HUDEP-2 (cell line): ENCODE data around the gene FOXF1.

Experiments
- DNase-seq, 76 experiments: peaks; one replicate each; lab custom pipeline; 2025; ENCODE audit not compliant: unreplicated experiment in 76 of 76; lab: John Stamatoyannopoulos, UW

Gene FOXF1

DNA sequence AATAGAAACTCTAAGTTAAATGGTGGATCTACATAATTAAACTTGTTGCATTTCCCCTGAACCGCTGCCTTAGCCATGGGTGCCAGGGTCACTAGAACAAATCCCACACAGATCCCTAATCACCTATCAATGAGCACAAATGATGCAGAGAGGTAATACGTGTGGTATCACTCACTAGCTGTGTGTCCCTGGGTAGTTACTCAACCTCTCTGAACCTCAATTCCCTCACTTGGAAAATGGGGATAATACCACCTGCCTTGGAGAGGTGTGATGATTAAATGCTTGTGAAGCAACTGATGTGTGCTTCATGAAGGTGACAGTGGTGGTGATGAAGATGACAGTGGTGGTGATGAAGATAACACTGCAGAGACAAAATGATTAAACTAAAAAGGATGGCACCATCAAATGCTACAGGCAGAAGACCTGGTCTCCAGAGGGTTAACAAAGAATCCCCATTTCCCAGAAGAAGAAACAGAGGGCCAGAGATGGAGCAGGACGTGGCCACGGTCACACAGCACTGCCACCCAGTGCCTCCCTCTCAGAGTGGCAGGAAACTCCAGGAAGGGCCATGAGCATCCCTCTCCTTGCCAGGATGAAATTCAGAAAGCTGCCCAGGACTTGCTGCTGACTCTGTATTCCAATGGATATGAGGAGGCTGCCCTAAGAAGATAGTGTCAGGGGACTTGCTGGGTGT is 17.9 kb upstream of the FOXF1 start:
- DNase-seq = no peak

- no peak for DNase-seq
Observed at GRCh38 chr16:86492961-86493629, 17.2 kb upstream of the FOXF1 start.

GRCh38 chr16:86494039-86494564 is 16.2 kb upstream of the FOXF1 start:
- no peak for DNase-seq

GRCh38 chr16:86494565-86495356 is 15.6 kb upstream of the FOXF1 start:
- DNase-seq = no peak

- no peak for DNase-seq
Observed at GRCh38 chr16:86495357-86495701, 15.0 kb upstream of the FOXF1 start.

DNA sequence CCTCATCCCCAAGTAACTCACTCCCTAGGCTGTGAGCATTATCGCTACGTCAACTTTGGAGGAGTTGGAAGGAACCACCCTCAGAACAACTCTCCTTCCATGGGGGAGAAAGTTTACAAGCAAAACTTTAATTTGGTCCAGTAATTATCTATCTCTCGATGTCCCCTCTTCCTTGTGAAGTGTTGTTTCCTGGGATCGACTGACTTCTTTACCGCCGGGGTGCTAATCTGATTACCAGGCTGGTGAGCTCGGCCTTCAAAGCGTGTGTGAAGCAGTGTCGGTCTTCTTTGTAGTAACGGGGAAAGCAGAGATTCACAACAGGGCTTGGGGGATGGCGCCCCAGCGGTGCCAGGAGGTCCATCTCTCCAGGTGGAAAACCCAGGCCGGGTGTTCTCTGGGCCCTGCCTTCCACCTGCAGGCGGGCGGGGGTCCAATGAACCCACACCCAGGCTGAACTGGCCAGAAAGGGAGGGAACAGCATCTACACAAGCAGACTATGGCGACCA is 14.5 kb upstream of the FOXF1 start:
- DNase-seq = no peak

GRCh38 chr16:86496262-86496928 is 13.9 kb upstream of the FOXF1 start:
- no peak for DNase-seq

- no peak for DNase-seq
Observed at GRCh38 chr16:86496929-86497461, 13.3 kb upstream of the FOXF1 start.

- DNase-seq = no peak
Observed at GRCh38 chr16:86497551-86498021, 12.7 kb upstream of the FOXF1 start.

GRCh38 chr16:86498155-86498670 is 12.1 kb upstream of the FOXF1 start:
- no peak for DNase-seq

DNA sequence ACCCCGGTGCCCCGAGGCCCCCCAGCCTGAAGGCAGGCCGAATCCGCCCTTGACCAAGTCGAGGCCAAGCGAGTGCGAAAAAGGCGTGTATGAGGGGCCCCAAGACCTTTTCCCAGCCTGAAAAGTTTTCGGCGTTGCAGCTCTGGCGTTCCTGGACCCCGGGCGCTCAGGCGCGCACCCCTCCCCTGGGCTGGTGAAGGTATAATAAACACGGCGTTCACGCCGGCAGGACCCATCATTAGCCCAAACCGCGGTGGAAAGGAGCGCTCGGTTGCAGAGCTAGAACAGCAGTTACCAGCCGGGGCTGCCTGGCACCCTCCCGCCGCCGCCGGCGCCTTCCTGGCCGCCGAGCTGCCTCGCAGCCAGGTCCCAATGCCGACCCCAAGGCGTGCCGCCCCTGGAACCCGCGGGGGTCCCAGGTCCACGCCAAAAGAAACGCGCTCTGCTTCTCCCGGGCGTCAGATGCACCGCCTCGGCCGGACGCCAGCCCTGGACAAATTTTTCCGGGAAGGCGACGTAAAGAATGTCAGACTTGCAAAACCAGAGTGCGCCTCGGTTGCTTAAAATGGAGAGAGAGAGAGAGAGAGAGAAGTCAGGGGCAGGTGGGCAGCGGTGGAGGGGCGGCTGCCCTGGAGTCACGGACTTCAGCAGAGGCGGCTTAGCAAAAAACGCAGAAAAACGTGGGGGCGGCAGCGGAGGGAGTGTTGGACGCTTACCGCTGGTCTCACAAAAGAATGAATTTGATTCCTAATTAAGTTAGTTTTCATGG is 11.5 kb upstream of the FOXF1 start:
- DNase-seq = no peak

DNA sequence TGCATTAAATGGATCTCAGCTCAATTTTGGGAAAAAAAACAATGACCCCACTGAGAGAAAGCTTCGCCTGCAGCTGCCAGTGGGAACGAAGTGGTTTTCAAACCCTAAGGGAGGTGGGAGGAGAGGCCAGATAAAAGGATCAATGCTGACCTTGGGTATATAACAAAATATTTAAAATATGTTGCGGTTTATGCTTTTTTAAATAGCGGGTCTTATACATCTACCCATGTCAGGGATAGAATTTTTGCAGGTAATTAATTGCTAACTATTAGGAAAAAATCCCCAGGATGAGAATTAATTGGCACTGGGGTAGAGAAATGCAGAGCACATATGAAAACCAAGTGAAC is 10.9 kb upstream of the FOXF1 start:
- DNase-seq = no peak

DNA sequence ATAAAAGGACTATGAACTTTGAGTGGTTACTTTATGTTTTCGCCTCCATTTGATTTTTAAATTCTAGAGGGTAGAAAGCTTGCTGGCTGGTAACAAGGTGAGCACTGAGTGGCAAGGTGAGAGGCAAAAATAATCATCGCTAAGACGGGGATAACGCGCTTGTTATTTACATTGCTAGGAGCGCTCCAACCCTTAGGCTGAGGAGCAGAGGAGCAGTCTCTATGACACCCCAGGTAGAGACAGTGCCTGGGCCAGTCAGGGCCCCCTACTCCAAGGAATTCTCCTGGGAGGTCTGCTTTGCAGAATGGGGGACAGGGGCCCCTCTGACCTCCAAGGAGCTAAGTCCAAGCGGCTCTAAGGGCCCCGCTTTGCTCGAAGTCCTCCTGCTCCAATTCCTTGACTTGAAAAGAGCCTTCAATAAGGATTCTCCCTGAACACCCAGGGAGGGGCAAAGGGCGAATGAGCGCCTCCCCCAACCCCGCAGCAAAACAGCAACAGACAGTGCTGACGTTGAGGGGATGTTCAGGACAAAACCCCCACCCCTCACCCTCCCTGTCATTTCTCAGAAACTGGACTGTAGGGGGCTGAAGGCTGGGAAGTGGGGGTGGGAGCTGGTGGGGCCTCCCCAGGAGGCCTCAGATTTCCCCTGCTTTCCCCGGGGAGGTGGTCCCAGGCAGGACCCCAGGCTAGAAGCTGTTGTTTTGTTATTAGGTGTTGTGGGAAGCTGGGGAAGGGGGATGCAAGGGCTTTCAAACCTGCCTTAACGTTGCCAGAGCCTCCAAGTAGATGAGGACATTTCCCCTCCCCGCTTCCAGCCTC is 10.2 kb upstream of the FOXF1 start:
- no peak for DNase-seq

- DNase-seq = no peak
Observed at GRCh38 chr16:86500708-86501510, 9.4 kb upstream of the FOXF1 start.

DNA sequence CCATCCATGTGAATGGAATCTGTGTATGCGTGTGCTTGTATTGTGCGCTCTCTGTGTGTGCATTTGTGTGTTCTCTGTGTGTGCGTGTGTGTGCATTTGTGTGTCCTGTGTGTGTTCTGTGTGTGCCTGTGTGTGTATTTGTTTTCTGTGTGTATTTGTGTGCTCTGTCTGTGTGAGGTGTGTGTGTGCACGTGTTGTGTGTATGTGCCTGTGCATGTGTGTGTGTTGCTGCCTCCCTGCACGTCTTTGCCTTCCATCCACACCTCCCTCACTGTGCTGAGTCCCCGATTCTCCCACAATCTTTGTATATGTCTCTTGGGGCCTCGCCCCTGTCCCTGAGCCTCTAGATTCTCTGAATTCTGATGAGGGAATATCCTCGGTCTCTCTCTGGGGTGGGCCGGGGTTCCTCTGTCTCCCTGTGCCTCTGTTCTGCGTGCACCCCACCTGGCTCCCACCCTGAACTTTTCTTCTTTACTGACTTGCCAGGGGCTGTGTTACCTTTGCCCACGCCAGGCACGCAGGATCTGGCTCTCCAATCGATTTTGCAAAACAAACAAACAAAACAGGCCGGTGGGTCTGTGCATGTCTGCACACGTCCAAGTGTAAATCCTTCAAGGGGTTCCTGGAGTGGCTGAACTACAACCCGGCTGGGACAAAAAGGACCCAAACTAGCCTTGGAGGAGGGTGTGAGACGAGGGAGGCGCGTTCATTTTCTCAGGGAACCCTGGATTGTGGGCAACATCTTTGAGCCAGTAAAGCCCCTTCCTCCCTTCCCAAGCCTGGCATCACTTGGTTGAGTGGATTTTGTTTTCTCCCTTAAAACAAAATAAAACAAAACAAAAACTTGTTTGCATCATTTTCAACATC is 8.1 kb upstream of the FOXF1 start:
- no peak for DNase-seq

DNA sequence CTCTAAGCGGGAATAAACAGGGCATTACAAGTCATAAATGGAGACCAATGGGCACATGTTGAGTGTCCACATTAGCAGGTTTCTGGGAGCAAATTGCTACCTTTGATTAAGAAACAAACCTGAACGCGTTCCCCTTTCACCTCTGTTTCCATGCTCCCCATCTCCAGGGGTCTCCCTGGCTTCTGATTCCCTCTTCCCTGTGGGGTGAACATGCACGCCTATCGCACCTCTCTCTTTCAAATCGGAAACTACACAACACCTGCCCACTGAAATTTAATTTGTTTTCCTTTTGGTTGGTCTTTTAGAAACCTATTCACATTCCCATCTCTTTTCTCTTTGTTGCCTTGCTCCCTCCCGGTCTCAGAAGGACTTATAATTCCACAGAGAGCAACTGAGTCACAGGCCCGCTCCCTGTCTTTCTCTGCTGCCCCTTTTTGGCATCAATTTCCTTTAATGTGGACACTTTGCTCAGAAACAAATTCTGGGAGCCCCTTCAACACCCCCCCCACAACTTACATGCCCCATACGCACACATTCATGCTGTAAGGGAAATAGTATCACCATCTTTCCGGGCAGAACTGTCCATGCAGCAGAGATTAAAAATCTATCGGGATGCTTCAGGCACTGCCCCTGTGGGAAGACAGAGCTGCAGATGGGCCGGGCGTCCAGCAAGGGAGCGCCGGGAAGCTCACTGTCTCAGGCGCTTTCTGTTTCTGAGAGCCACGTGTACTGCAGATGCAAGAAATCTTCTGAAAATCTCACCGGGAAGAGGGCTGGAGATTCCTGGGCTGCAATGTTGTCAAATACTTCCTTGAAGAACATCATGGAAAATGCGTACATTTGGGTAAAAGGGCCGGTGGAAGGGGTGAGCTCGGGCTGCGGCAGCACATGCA is 7.2 kb upstream of the FOXF1 start:
- DNase-seq = no peak
